SK-N-SH treated with all-trans-retinoic acid at 6 μM for 48 hours (cell line): Measurements from ENCODE around the gene ECHS1.

Experiments used
- ATAC-seq: fragments of 200-7000 bp; cut with Tn5 transposase; 3 replicates; pipeline ENCODE4 v1.9.1; 2020; ENCODE audit warnings: mild to moderate bottlenecking, moderate library complexity
- ARNTL ChIP-seq: fragments of 450-650 bp; formaldehyde crosslinking; IDR thresholded peaks from 2 replicates; pipeline ENCODE4 v1.5.0; 2020; ENCODE audit warnings: low read depth, mild to moderate bottlenecking, moderate library complexity, borderline replicate concordance
- BACH2 ChIP-seq: fragments of 250-450 bp; sonication (Bioruptor Pico); IDR thresholded peaks from 2 replicates; pipeline ENCODE4 v1.9.0; 2021; ENCODE audit warnings: mild to moderate bottlenecking, borderline replicate concordance
- CSDC2 ChIP-seq: fragments of 250-450 bp; sonication (Bioruptor Pico); IDR thresholded peaks from 2 replicates; pipeline ENCODE4 v1.5.0; 2020; ENCODE audit warnings: mild to moderate bottlenecking, moderate library complexity
- ESRRG ChIP-seq: fragments of 250-450 bp; sonication (Bioruptor Pico); IDR thresholded peaks from 2 replicates; pipeline ENCODE4 v1.6.1; 2021; ENCODE audit warnings: mild to moderate bottlenecking
- GLIS3 ChIP-seq: fragments of 250-450 bp; sonication (Bioruptor Pico); IDR thresholded peaks from 2 replicates; pipeline ENCODE4 v1.5.0; 2020; ENCODE audit warnings: mild to moderate bottlenecking, moderate library complexity
- ISL1 ChIP-seq: fragments of 250-450 bp; sonication (Bioruptor Pico); IDR thresholded peaks from 2 replicates; pipeline ENCODE4 v2.1.2; 2022; ENCODE audit warnings: mild to moderate bottlenecking, moderate library complexity
- OSR1 ChIP-seq: fragments of 250-450 bp; sonication (Bioruptor Pico); IDR thresholded peaks from 2 replicates; pipeline ENCODE4 v1.8.0; 2022; ENCODE audit warnings: moderate library complexity, mild to moderate bottlenecking, inconsistent platforms
- PPARA ChIP-seq: fragments of 250-450 bp; sonication (Bioruptor Pico); IDR thresholded peaks from 2 replicates; pipeline ENCODE4 v1.5.0; 2020; ENCODE audit warnings: mild to moderate bottlenecking, borderline replicate concordance
- RARB ChIP-seq: fragments of 250-450 bp; sonication (Bioruptor Pico); IDR thresholded peaks from 2 replicates; pipeline ENCODE4 v1.8.0; 2021; ENCODE audit warnings: mild to moderate bottlenecking, moderate library complexity
- SNAI2 ChIP-seq: fragments of 250-450 bp; sonication (Bioruptor Pico); IDR thresholded peaks from 2 replicates; pipeline ENCODE4 v1.5.0; 2020; ENCODE audit warnings: mild to moderate bottlenecking, moderate library complexity
- TCF4 ChIP-seq: fragments of 250-450 bp; sonication (Bioruptor Pico); IDR thresholded peaks from 2 replicates; pipeline ENCODE4 v1.8.0; 2021; ENCODE audit warnings: mild to moderate bottlenecking, moderate library complexity, borderline replicate concordance
- TOX ChIP-seq: fragments of 250-450 bp; sonication (Bioruptor Pico); IDR thresholded peaks from 2 replicates; pipeline ENCODE4 v1.8.0; 2021; ENCODE audit warnings: mild to moderate bottlenecking, moderate library complexity, borderline replicate concordance
- ZC3H10 ChIP-seq: fragments of 250-450 bp; sonication (Bioruptor Pico); IDR thresholded peaks from 2 replicates; pipeline ENCODE4 v1.5.1; 2021; ENCODE audit warnings: mild to moderate bottlenecking, moderate library complexity
- ZFP3 ChIP-seq: fragments of 250-450 bp; sonication (Bioruptor Pico); IDR thresholded peaks from 2 replicates; pipeline ENCODE4 v1.5.0; 2020; ENCODE audit warnings: mild to moderate bottlenecking, moderate library complexity
- ZFP30 ChIP-seq: fragments of 450-650 bp; formaldehyde crosslinking; IDR thresholded peaks from 2 replicates; pipeline ENCODE4 v1.5.0; 2022; ENCODE audit warnings: mild to moderate bottlenecking, moderate library complexity
- ZNF565 ChIP-seq: fragments of 450-650 bp; formaldehyde crosslinking; conservative IDR thresholded peaks from 2 replicates; pipeline ENCODE4 v1.5.0; 2020; ENCODE audit warnings: low read depth, mild to moderate bottlenecking, moderate library complexity
- ZNF70 ChIP-seq: fragments of 450-650 bp; formaldehyde crosslinking; IDR thresholded peaks from 2 replicates; pipeline ENCODE4 v1.5.0; 2020; ENCODE audit warnings: mild to moderate bottlenecking, moderate library complexity
- ZNF8 ChIP-seq: fragments of 450-650 bp; formaldehyde crosslinking; IDR thresholded peaks from 2 replicates; pipeline ENCODE4 v1.5.0; 2020; ENCODE audit warnings: mild to moderate bottlenecking, moderate library complexity
- TF ChIP-seq, protein P1 (sequence below): fragments of 250-450 bp; sonication (Bioruptor Pico); IDR thresholded peaks from 2 replicates; pipeline ENCODE4 v1.5.1; 2021; ENCODE audit warnings: mild to moderate bottlenecking, moderate library complexity
- TF ChIP-seq, protein P2 (sequence below): fragments of 250-450 bp; sonication (Bioruptor Pico); IDR thresholded peaks from 2 replicates; pipeline ENCODE4 v1.5.1; 2020; ENCODE audit warnings: low read depth, mild to moderate bottlenecking, moderate library complexity
- TF ChIP-seq, protein P3 (sequence below): fragments of 250-450 bp; sonication (Bioruptor Pico); IDR thresholded peaks from 2 replicates; pipeline ENCODE4 v1.5.0; 2020; ENCODE audit warnings: mild to moderate bottlenecking, moderate library complexity
- TF ChIP-seq, protein P4 (sequence below): fragments of 250-450 bp; sonication (Bioruptor Pico); IDR thresholded peaks from 2 replicates; pipeline ENCODE4 v1.8.0; 2020; ENCODE audit warnings: mild to moderate bottlenecking, moderate library complexity, borderline replicate concordance
- TF ChIP-seq, protein P5 (sequence below): fragments of 250-450 bp; sonication (Bioruptor Pico); IDR thresholded peaks from 2 replicates; pipeline ENCODE4 v1.8.0; 2021; ENCODE audit warnings: low read depth, mild to moderate bottlenecking, moderate library complexity, borderline replicate concordance

The ECHS1 gene

DNA sequence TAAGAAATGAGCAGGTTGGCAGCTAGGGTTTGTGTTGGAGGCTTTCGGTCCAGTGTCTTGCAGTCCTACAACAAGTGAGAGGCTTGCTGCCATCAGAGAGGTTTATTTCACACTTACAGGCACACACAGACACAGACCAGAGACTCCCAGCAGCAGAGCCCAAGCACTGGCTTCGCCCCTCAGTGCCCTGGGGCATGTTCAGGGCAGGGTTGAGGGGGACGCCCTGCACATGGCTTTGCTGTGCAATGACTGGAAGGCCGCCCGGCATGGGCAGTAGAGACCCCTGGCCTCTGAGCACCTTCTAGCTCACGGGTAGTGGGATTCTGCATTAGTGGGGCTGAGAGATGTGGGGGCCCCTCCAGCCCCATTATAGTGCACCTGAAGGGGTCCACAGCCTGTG, 47.4 kb upstream of the ECHS1 start:
- no peak for ATAC-seq
- TF ChIP-seq, protein P1, sequence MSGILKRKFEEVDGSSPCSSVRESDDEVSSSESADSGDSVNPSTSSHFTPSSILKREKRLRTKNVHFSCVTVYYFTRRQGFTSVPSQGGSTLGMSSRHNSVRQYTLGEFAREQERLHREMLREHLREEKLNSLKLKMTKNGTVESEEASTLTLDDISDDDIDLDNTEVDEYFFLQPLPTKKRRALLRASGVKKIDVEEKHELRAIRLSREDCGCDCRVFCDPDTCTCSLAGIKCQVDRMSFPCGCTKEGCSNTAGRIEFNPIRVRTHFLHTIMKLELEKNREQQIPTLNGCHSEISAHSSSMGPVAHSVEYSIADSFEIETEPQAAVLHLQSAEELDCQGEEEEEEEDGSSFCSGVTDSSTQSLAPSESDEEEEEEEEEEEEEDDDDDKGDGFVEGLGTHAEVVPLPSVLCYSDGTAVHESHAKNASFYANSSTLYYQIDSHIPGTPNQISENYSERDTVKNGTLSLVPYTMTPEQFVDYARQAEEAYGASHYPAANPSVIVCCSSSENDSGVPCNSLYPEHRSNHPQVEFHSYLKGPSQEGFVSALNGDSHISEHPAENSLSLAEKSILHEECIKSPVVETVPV = no peak

DNA sequence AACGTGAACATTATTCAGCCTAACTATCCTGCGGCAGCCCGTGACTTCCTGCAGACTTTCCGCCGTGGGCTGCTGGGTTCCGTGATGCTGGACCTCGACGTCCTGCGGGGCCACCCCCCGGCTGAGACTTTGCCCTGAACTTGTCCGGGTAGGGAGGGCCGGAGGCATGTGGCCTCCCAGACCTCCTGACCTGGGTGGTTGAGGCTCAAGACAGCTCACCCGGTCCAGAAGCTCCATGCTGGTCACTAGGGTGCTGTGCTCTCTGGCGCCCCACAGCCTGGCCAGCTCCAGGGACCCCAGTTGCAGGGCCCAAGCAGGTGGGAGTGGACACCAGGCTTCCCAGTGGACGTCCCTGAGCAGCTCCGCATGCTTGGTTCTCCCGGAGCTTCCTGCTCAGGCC, 46.9 kb upstream of the ECHS1 start:
- no peak for ATAC-seq
- no peak for TF ChIP-seq OSR1
- TF ChIP-seq, protein P2, sequence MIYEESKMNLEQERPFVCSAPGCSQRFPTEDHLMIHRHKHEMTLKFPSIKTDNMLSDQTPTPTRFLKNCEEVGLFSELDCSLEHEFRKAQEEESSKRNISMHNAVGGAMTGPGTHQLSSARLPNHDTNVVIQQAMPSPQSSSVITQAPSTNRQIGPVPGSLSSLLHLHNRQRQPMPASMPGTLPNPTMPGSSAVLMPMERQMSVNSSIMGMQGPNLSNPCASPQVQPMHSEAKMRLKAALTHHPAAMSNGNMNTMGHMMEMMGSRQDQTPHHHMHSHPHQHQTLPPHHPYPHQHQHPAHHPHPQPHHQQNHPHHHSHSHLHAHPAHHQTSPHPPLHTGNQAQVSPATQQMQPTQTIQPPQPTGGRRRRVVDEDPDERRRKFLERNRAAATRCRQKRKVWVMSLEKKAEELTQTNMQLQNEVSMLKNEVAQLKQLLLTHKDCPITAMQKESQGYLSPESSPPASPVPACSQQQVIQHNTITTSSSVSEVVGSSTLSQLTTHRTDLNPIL (CRISPR knock-in tag) = no peak
- TF ChIP-seq, protein P3, sequence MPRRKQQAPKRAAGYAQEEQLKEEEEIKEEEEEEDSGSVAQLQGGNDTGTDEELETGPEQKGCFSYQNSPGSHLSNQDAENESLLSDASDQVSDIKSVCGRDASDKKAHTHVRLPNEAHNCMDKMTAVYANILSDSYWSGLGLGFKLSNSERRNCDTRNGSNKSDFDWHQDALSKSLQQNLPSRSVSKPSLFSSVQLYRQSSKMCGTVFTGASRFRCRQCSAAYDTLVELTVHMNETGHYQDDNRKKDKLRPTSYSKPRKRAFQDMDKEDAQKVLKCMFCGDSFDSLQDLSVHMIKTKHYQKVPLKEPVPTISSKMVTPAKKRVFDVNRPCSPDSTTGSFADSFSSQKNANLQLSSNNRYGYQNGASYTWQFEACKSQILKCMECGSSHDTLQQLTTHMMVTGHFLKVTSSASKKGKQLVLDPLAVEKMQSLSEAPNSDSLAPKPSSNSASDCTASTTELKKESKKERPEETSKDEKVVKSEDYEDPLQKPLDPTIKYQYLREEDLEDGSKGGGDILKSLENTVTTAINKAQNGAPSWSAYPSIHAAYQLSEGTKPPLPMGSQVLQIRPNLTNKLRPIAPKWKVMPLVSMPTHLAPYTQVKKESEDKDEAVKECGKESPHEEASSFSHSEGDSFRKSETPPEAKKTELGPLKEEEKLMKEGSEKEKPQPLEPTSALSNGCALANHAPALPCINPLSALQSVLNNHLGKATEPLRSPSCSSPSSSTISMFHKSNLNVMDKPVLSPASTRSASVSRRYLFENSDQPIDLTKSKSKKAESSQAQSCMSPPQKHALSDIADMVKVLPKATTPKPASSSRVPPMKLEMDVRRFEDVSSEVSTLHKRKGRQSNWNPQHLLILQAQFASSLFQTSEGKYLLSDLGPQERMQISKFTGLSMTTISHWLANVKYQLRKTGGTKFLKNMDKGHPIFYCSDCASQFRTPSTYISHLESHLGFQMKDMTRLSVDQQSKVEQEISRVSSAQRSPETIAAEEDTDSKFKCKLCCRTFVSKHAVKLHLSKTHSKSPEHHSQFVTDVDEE (CRISPR knock-in tag) = no peak

DNA sequence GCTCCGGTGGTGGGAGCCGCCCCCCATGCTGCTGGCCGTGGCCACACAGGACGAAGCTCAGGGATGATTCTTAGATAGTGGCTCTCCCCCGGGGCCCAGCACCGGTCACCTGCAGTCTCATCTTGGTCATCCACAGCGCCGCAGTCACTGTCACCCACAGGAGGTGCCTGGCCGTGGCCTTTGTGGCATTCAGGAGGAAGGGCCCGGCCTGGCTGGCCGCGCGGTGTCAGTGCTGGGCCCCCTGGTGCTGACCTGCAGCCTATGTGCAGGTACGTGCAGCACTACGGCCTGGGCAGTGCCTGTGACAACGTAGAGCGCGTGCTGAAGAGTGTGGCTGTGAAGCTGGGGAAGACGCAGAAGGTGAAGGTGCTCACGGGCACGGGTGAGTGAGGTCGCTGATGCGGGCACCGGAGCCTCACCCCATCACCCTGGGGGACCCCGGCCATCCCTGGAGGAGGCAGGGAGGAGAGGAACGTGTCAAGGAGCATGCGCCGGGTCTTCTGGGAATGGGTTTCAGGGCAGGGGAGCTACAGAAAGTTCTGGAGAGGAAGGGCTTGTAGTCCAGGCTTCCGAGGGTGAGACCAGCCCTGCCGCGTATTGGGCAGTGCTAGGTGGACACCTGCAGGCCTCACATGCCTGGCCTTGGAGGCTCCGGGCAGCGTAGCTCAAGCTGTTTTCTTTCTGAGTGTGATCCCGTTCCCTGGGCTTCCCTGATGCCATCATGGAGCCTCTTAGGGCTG, 46.2 kb upstream of the ECHS1 start:
- TF ChIP-seq TOX = no peak
- no peak for TF ChIP-seq ZFP3 (CRISPR knock-in tag)
- TF ChIP-seq ZNF70 = no peak
- TF ChIP-seq, protein P4, sequence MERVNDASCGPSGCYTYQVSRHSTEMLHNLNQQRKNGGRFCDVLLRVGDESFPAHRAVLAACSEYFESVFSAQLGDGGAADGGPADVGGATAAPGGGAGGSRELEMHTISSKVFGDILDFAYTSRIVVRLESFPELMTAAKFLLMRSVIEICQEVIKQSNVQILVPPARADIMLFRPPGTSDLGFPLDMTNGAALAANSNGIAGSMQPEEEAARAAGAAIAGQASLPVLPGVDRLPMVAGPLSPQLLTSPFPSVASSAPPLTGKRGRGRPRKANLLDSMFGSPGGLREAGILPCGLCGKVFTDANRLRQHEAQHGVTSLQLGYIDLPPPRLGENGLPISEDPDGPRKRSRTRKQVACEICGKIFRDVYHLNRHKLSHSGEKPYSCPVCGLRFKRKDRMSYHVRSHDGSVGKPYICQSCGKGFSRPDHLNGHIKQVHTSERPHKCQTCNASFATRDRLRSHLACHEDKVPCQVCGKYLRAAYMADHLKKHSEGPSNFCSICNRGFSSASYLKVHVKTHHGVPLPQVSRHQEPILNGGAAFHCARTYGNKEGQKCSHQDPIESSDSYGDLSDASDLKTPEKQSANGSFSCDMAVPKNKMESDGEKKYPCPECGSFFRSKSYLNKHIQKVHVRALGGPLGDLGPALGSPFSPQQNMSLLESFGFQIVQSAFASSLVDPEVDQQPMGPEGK (CRISPR knock-in tag) = no peak
- no peak for TF ChIP-seq OSR1
- TF ChIP-seq GLIS3 (CRISPR knock-in tag) = no peak
- no peak for TF ChIP-seq RARB
- TF ChIP-seq ZNF8 (CRISPR knock-in tag) = no peak
- no peak for TF ChIP-seq ZNF565 (CRISPR knock-in tag)
- TF ChIP-seq PPARA (CRISPR knock-in tag) = no peak
- no peak for TF ChIP-seq ZC3H10 (CRISPR knock-in tag)
- TF ChIP-seq ESRRG (CRISPR knock-in tag) = no peak
- no peak; the same call in 2 of the 3 replicates for ATAC-seq

DNA sequence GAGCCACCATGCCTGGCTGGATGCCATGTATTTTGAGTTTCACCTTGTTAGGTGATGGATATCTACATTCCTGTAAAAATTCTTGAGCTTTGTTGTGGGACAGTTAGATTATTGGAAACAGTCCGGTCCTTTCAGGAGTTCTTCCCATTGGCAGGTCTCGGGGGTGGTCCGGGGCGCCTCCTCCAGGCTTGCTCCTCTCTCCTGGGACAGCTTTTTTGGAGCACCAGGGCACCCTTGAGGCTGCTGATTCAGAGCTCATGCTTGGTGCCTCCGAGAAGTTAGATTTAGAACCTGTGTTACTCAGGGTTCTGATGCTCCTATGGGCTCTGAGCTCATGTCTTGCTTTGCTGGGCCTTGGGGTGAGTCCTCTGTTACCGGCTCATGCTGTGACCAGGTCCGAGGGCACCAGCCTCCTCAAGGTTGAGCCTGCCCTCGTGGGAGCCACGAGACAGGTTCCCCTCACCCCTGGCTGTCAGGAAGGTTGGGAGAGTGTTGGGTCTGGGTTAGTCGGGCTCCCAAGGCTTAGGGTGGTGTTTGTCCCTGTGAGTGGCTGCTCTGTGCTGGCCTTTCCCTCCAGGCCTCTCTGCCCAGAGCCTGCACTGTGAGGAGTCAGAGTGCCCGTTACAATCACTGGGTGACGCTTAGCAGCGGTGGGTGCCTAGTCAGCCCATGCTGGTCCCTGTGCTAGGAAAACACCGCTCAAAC, 45.3 kb upstream of the ECHS1 start:
- no peak for ATAC-seq
- TF ChIP-seq ISL1 (CRISPR knock-in tag) (no peak), ZFP30 (CRISPR knock-in tag) (no peak), ZC3H10 (CRISPR knock-in tag) (no peak), GLIS3 (CRISPR knock-in tag) (no peak), SNAI2 (no peak), ARNTL (CRISPR knock-in tag) (no peak), TOX (no peak), CSDC2 (CRISPR knock-in tag) (no peak), TCF4 (CRISPR knock-in tag) (no peak), ZNF8 (CRISPR knock-in tag) (no peak), BACH2 (no peak)
- TF ChIP-seq, protein P2 (CRISPR knock-in tag) = no peak
- TF ChIP-seq, protein P5, sequence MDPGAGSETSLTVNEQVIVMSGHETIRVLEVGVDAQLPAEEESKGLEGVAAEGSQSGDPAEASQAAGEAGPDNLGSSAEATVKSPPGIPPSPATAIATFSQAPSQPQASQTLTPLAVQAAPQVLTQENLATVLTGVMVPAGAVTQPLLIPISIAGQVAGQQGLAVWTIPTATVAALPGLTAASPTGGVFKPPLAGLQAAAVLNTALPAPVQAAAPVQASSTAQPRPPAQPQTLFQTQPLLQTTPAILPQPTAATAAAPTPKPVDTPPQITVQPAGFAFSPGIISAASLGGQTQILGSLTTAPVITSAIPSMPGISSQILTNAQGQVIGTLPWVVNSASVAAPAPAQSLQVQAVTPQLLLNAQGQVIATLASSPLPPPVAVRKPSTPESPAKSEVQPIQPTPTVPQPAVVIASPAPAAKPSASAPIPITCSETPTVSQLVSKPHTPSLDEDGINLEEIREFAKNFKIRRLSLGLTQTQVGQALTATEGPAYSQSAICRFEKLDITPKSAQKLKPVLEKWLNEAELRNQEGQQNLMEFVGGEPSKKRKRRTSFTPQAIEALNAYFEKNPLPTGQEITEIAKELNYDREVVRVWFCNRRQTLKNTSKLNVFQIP (CRISPR knock-in tag) = no peak
- TF ChIP-seq, protein P3 (CRISPR knock-in tag) = no peak
